GM18868 (cell line): ENCODE measurements around the gene TDRD12.

Source experiments
- ATAC-seq: cut with Tn5 transposase; IDR thresholded peaks from one replicate; pipeline ENCODE4 v1.9.1; 2021; ENCODE audit warnings: mild to moderate bottlenecking, moderate library complexity; ENCODE audit not compliant: unreplicated experiment

TDRD12 gene

DNA sequence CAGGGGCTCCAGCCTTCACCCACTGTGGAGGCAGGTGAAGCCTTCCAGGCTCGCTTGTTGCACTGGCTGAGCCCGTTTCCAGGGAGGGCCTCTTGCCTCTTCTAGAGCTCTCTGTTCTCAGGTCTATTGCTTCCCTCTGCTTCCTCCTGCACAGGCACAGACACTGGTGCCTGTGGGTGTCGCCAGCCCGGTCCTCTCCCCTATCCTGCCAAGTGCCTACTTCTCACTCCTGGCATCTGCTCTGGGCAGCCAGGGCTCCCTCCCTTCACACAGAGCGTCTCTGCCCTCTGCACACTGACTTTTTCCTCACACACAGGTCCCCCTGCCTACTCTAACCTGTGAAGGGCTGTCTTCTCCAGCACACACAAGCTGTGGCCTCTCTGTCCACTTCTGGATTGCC lies 89.7 kb downstream of the TDRD12 start:
- ATAC-seq: no peak

DNA sequence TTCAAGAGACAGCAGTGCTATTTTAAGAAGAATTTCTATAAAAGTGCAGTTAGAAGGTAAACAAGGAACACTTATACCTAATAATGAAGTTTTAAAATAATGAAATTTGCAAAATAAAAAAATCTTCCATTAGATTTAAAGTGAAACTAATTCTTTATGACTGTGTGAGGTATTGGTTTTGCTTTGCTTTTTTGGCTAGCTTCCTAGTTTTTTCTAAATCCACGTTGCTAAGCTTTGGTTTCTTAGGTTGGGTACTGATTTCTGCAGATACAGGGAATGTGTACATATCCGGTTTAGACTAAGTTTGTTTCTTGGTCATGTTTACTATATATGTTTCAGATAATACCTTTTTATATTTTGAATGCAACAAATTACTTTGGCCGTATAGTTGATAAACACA lies 90.2 kb downstream of the TDRD12 start:
- no peak for ATAC-seq

- ATAC-seq: no peak
Measured at GRCh38 chr19:32810452-32810851, 90.9 kb downstream of the TDRD12 start.

GRCh38 chr19:32811151-32811550 lies 91.6 kb downstream of the TDRD12 start:
- no peak for ATAC-seq

GRCh38 chr19:32812036-32812435 lies 92.5 kb downstream of the TDRD12 start:
- no peak for ATAC-seq

GRCh38 chr19:32812571-32812970 lies 93.0 kb downstream of the TDRD12 start:
- no peak for ATAC-seq

DNA sequence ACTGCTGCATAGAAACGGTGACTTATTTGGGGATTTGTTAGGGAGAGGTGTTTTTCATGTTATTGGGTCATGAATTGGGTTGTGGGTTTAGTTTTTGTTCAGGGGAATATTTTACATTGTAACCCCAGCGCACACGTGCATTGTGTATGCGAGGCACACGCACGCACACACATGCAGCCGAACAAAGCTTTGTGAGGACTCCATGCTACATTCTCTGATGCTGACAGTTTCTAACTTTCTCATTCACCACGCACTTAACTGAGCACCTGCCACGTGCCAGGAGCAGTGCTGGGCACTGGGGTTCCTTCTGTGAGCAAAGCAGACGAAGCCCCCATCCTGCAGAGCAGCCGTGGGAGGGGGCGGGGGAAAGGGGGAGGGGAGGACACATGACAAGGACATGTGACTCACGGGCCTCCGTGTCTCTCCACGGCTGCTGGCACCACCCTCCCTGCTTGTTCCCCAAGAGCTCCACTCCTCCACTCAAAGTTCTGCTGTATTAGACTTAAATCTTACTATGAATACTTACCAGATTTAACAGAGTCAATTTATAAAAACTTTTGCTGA lies 94.4 kb downstream of the TDRD12 start:
- no peak for ATAC-seq

GRCh38 chr19:32814624-32815023 lies 95.1 kb downstream of the TDRD12 start:
- ATAC-seq: no peak

DNA sequence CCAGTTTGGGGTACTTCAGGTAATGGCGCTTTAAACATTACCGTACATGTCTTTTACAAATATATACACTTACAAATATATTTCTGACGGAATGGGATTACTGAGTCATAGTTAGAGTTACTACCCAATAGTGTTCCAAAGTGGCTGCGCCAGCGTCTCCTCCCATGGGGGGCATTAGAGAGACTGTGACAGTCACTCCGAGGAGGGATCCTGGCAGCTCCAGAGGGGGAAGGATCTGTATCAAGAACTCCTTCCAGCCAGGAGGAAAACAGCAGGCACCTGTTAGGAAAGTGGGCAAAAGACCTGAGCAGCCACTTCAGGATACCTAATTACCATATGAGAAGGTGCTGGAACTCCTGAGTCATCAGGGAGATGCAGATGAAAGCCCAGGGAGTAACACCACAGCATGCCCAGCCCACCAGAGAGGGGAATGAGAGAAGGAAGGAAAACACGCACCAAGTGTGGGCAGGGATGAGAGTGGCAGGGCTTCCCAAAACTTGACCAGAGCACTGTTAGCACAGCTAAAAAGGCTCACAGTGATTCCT lies 97.1 kb downstream of the TDRD12 start:
- no peak for ATAC-seq

GRCh38 chr19:32817569-32818476 lies 98.3 kb downstream of the TDRD12 start:
- no peak for ATAC-seq

DNA sequence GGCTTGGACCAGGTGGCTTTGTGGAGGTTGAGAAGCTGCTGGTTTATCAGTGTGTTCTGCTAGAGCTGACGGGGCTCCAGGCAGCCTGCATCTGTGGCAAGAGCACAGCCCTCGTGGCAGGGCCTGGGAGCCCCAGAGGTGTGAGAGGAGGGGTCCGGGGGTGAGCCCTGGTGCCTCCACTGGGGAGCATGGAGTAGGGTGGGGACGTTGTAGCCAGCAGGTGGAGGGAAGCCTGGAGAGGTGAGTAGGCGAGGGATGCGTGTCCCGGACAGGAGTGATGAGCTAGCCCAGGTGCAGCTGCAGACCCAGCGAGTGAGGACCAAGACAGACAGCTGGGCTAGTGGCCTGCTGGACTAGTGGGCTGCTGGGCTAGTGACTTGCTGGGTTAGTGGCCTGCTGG lies 99.0 kb downstream of the TDRD12 start:
- ATAC-seq: no peak

DNA sequence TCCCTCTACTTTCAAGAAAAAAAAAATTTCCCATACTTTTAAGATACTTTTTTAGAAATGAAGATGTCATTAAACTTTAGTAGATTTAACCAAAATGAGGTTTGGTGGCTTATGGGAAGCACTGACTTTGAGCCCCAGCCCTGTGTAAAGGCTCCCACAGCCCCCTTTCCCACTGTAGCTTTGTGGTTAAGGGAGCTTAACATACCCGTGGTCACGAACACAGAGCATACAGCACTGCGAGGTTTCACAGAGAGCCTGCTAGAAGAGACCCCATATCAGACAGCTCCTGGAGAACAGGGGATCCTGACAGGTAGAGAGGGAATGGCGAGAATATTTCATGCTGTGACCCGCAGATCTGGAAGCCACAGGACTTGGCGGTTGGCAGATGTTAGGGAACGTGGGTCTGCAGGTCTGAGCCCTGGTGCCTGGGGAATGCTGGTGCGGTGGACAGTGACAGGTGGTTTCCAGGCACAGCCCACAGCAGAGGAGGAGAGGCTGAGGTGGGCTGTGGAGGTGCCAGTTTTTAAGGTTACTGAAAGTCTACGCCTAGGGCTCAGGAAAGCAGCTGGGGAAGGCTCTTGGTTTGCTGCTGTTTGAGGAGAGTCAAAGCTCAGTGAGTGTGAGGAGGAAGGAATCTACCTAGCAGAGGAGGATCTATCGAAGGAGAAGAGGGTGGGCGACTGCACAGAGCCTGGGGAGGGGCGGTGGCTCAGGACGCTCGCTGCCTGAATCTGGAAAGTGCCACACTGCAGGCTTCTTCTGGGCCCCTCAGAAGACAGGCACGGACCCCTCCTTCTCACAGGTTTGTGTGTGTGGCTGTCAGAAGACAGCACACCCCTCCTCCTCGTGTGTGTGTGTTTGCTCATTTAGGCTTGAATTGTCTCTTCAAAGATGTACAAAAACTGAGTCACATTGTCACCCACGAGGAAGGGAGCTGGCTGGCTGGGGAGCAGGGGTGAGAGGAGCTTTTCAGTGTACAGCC lies 100.1 kb downstream of the TDRD12 start:
- peak; percentile 79 for ATAC-seq

DNA sequence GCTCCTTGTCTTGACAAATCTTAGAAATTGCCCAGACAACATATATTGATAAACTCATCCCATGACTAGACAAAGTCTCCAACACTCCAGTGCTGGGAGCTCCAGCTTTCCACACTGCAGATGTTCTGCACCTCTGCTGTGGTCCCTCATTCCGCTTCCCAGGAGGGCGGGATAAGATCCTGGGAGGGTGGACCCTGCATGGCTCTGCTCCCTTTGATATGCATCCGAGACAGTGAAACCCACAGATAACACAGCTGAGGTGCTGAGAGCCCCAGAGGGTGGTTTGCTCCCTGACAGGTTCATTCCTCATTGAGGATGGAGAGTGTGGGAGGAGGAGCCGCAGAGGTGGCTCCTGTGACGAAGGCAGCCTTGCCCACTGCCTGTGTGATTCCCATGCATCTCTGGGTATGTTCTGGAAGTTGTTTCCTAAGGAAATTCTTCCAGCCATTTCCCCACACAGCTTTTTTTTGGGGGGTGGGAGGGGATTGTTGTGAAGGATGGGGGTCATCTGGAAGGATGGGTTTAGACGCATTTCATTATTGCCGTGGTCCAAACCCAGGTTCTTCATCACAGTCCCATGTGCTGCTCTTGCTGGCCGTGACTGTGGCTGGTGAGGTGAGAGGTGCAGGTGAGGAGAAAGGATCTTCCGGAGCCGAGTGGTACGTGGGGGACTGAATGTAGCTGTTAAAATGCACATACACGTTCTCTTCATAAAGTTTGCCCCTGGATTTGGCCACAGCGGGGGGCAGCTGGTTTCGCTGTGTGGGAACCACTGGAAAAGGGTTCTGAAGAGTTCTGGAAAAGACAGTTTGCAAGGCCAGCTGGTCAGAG lies 103.6 kb downstream of the TDRD12 start:
- ATAC-seq: no peak

DNA sequence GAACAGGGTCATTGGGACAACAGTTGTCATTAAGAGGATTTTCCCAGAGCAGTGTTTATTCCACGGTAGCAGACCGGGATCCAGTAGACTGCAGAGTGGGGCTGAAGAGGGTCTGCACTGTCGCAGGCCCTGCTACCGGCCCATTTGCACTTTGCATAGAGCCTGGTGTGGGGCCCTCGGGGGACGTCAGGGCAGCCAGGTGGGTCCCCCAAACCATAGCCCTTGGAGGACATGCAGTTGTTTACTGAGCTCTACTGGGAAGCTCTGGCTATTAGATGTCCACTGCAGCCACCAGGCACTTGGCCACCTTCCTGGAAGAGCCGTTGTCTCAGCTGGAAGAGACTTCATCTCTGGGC lies 104.2 kb downstream of the TDRD12 start:
- no peak for ATAC-seq

GRCh38 chr19:32824191-32824751 lies 104.7 kb downstream of the TDRD12 start:
- no peak for ATAC-seq

DNA sequence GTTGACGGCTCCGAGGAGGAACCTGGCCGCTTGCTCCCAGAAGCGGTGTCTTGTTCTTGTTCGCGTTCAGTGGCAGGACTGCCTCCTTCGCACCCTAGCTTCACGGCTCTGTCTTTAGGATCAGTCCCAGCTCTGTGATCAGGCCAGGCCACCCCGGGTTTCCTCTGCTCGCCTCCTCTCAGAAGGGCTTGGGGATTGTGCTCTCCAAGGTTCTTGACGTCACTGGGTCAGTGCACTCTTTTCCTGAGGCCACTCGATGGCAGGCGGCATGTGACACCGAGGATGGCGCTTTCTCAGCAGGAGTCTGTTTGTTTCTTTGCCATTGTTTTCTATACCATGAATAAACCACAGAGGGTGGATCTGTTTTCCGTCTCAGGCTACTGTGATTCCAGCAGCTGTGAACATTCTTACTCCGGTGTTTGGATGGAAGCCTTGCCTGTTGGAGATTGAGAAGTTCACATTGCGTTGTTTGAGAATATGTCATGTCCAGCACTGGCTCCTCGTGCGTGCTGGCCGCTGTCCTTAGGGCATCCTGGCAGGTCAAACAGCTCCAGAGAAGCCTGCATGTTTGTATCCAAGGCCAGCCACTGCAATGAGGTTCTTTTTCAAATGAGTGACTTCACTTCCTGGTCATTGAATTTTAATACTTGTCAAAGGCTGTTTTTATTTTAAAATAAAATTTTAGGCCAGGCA lies 105.5 kb downstream of the TDRD12 start:
- ATAC-seq: no peak

- no peak for ATAC-seq
Measured at GRCh38 chr19:32828139-32828538, 108.6 kb downstream of the TDRD12 start.

GRCh38 chr19:32828643-32829344 lies 109.2 kb downstream of the TDRD12 start:
- ATAC-seq: no peak
